TTC549 (cell line): Measurements from ENCODE around the gene DNAJB2.
"Not testable (repeated sequence)": the region's sequence is repeated elsewhere in the genome, so short reads cannot be mapped to it uniquely, and the experiment has no call there.

Experiments
- FAIRE-seq: peaks from 2 replicates; lab custom pipeline; 2012; peaks lifted over from hg19 to GRCh38; lab: Jason Lieb, UNC

DNAJB2 gene

GRCh38 chr2:219285894-219286425 is 6.8 kb downstream of the DNAJB2 start:
- FAIRE-seq = no peak

GRCh38 chr2:219286436-219287115 is 7.4 kb downstream of the DNAJB2 start:
- no peak for FAIRE-seq

DNA sequence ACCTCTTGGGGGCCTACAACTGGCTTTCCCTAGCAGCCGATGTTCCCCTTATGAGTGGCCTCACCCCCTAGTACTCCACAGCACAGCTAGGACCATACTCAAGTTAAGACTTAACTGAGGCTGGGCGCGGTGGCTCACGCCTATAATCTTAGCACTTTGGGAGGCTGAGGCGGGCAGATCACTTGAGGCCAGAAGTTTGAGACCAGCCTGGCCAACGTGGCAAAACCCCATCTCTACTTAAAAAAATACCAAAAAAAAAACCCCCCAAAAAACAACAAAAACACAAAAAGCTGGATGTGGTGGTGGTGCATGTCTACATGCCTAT is 7.9 kb downstream of the DNAJB2 start:
- FAIRE-seq = not testable (repeated sequence)

DNA sequence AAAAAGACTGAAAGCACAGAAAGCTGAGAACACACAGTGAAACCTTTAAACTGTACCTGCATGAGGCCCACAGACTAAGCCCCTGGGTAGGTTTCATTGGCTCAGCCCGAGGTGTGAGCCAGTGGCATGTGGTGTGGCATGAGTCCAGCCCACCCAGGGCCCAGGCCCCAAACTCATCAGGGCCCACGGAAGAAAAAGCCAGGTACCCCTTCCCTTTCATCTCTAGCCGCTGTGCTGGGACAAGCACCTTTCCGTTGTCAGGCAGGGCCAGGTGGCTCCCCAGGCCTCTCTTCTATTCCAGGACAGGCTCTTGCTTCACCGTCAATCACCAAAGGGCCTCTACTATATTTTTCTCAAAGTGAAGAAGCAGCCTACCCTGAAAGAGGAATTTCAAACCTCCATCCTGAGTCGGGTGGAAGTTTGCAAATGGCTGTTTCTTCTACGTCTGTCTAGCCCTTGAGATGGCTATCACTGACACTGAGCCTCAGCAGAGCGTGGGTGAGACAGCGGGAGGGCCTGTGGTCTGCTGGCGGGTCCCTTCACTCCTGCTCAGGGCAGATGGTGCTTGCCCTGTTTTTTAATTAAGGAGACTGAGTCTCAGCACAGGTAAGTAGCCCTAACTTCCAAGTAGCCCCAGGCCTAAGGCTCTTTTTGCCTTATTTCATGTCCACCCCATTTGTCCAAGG is 8.6 kb downstream of the DNAJB2 start:
- FAIRE-seq = no peak

GRCh38 chr2:219289195-219289536 is 10.0 kb downstream of the DNAJB2 start:
- no peak for FAIRE-seq

- no peak for FAIRE-seq
Observed at GRCh38 chr2:219289537-219290361, 10.6 kb downstream of the DNAJB2 start.

GRCh38 chr2:219290381-219291171 is 11.4 kb downstream of the DNAJB2 start:
- no peak for FAIRE-seq

DNA sequence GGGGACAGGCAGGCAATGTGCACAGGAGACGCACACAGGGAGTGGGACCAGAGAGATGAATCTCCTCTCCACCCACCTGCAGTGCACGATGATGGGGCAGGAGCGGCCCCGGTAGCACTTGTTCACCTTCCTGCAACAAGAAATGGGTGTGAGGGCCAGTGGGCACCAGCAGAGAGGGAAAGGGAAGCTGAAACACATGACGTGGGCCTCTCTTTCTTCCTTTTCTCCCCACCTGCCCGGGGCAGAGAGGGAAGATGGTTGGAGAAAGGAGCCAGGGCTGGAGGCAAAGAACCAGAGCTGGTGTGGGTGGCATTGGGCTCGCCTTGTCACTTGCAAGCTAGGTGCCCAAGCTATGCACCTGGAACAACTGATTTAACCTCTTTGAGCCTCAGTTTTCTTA is 12.2 kb downstream of the DNAJB2 start:
- no peak for FAIRE-seq

GRCh38 chr2:219291910-219292490 is 12.8 kb downstream of the DNAJB2 start:
- FAIRE-seq = no peak

DNA sequence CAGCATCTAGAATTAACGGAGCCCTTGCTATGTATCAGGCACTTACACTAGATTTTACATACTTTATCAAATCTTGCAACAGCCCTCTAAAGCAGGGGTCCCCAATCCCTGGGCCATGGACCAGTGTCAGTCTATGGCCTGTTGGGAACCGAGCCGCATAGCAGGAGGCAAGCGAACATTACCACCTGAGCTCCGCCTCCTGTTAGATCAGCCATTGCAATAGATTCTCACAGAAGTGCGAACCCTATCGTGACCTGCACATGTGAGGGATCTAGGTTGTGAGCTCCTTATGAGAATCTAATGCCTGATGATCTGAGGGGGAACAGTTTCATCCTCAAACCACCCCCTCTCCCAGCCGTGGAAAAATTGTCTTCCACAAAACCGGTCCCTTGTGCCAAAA is 13.4 kb downstream of the DNAJB2 start:
- no peak for FAIRE-seq

- no peak for FAIRE-seq
Observed at GRCh38 chr2:219293736-219294231, 14.6 kb downstream of the DNAJB2 start.

DNA sequence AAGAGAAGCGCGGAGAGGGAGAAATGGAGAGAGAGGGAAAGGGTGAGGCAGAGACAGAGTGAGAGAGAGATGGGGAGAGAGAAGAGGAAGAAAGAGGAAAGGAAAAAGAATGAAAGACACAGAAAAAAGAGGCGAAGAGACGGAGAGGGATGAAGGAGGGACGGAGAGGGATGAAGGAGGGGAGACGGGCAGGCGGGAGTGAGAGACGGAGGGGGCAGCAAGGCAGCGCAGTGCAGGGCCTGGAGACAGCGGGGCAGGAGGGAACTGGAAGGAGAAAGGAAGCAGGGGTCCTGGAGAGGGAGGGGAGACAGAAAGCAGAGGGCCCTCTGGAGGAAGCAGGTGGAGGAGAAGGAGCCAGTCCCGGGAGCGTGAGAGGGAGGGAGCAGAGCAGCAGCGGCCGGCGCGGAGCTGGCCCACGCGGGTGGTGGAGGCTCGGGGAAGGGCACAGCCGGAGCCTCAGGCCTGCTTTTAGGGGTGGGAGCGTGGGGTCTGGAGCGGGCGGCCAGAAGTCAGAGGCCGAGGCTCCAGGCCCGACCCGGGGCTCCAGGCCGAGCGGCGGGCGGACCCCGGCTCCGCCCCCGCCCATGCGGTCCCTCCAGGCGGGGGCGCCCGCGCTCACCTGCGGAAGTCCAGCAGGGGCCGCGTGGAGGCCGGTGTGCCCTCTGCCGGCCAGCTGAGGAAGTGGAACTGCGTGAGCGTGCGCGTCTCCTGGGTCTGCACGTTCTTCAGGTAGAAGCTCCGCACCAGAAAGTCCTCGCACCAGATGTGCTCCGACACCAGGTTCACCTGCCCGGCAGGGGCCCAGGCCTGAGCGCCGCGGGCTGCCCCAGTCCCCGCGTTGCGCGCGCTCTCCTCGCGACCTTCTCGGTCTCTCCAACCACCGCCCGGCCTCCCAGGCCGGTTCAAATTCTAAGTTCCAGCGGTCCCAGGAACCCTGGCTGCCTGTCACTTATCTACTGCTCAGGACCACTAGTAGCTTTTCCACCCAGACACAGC is 15.5 kb downstream of the DNAJB2 start:
- FAIRE-seq = no peak

DNA sequence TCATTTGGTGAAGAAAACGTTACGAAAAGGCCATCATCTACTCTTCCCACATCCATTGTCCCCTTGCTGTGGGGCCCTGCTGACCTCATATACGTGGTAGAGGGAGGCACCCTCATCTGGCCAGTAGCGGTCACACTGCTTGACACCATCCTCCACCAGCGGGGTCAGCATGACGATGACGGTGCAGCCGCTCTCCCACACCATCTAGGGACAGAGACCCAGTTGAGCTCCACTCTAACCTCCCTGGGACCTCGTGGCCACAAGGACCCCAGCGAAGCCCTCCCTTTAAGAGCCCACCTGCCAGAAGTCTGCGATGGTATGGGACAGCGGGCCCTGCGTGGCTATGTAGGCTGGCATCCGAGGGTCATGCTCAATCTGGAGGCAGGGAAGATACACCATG is 17.0 kb downstream of the DNAJB2 start:
- no peak for FAIRE-seq

GRCh38 chr2:219296631-219297391 is 17.6 kb downstream of the DNAJB2 start:
- no peak for FAIRE-seq

- FAIRE-seq = no peak
Observed at GRCh38 chr2:219297766-219298456, 18.7 kb downstream of the DNAJB2 start.

DNA sequence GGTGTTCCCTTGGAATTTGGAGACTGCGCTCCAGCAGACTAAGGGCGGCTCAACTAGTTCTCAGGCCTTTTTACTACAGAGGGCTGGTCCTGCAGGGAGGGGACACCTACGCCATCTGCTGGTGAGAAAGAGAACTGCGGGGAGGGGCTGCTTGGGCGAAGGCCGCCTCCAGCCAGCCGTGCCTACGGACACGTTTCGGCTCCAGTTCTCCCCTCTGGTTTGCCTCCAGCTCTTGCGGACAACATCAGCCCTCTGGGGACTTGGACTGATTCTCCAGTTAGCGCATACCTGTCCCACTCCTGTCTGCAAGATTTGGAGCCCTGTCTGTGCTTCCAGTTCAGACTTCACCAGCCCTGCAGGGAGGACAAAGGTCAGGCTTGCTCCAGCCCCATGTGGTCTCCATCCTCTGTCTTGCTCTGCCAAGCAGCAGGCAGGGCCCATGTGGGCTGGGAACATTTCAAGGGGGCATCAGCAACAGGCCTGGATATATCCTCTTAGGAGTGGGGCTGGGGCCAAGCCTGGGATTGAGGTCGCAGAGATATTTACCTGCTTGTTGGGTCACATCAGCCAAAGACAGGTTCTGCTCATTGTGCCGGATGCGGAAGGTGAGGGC is 19.7 kb downstream of the DNAJB2 start:
- FAIRE-seq = peak; percentile 31

GRCh38 chr2:219299372-219299760 is 20.2 kb downstream of the DNAJB2 start:
- no peak for FAIRE-seq

GRCh38 chr2:219300022-219300421 is 20.9 kb downstream of the DNAJB2 start:
- no peak for FAIRE-seq
